Measurements from ENCODE around the gene SIMC1. TPM values are rescaled to one million over a fixed set of nuclear protein-coding genes. Genes with fewer than 3 reads are reported as not detected.

The SIMC1 gene
- total RNA-seq, 1 donor from 2014 or later: 1.5 TPM

GRCh38 chr5:176389135-176390123 is 151.2 kb downstream of the SIMC1 start:
- no peak for DNase-seq

GRCh38 chr5:176391479-176391878 is 153.3 kb downstream of the SIMC1 start:
- DNase-seq: no peak

GRCh38 chr5:176391999-176392398 is 153.8 kb downstream of the SIMC1 start:
- no peak for DNase-seq

GRCh38 chr5:176392526-176392925 is 154.3 kb downstream of the SIMC1 start:
- DNase-seq: no peak

GRCh38 chr5:176394096-176394495 is 155.9 kb downstream of the SIMC1 start:
- no peak for DNase-seq

- DNase-seq: no peak
Measured at GRCh38 chr5:176394881-176395675, 156.9 kb downstream of the SIMC1 start.

Other genes with a start within 250 kb of the SIMC1 start
- gene KIAA1191, start 123.3 kb downstream of the SIMC1 start, total RNA-seq: 88.0 and 101 TPM in 2 replicates
- gene ARL10, start 127.1 kb downstream of the SIMC1 start, total RNA-seq: 14.7 and 15.0 TPM in 2 replicates
- gene NOP16, start 150.2 kb downstream of the SIMC1 start, total RNA-seq: 9.8 and 14.1 TPM in 2 replicates
- gene HIGD2A, start 150.3 kb downstream of the SIMC1 start, total RNA-seq: 27.9 and 47.3 TPM in 2 replicates
- 107 and 163 TPM in 2 replicates for gene CLTB, start 178.1 kb downstream of the SIMC1 start, total RNA-seq
- 48.3 and 50.2 TPM in 2 replicates for gene FAF2, start 210.0 kb downstream of the SIMC1 start, total RNA-seq

Data from dermis blood vessel endothelial cell (primary cell).